BLaER1 treated with 17β-estradiol and CSF1 and Interleukin-3, amounts not matched to agents 10 nM and 100 nM (cell line): Measurements from ENCODE around the gene RPS6KA2.

ENCODE experiments used
- H3K27ac ChIP-seq, 11 experiments: shearing (Covaris generic); formaldehyde crosslinking; 2 replicates each; pipeline ENCODE4 v1.8.1; 2022
- H3K27me3 ChIP-seq, 11 experiments: shearing (Covaris generic); formaldehyde crosslinking; 2 replicates each; pipeline ENCODE4 v1.8.1; 2022
- H3K36me3 ChIP-seq, 11 experiments: shearing (Covaris generic); formaldehyde crosslinking; 2 replicates each; pipeline ENCODE4 v1.8.1; 2022
- H3K4me1 ChIP-seq, 10 experiments: shearing (Covaris generic); formaldehyde crosslinking; 2 replicates each; pipeline ENCODE4 v1.8.1; 2022
- H3K4me2 ChIP-seq, 11 experiments: shearing (Covaris generic); formaldehyde crosslinking; 2 replicates each; pipeline ENCODE4 v1.8.1; 2022
- H3K4me3 ChIP-seq, 10 experiments: shearing (Covaris generic); formaldehyde crosslinking; 2 replicates each; pipeline ENCODE4 v1.8.1; 2022
- H3K9ac ChIP-seq, 11 experiments: shearing (Covaris generic); formaldehyde crosslinking; 2 replicates each; pipeline ENCODE4 v1.8.1; 2022
- H3K9me3 ChIP-seq, 11 experiments: shearing (Covaris generic); formaldehyde crosslinking; replicated peaks in 1 of 11; 2 replicates each; pipeline ENCODE4 v1.8.1; 2022
- H4K20me1 ChIP-seq, 11 experiments: shearing (Covaris generic); formaldehyde crosslinking; 2 replicates each; pipeline ENCODE4 v1.8.1; 2022
- Cebpa-rat ChIP-seq, 11 experiments: shearing (Covaris generic); IDR thresholded peaks; 2 replicates each; pipeline ENCODE4 v1.8.1; 2022

Gene RPS6KA2

GRCh38 chr6:166442131-166442685 is 184.8 kb downstream of the RPS6KA2 start:
- H3K4me2 ChIP-seq: peak overlapping the region in 8 of 11 experiments; percentile 38 to 77 (median 62); a peak in 14 of 22 replicates

GRCh38 chr6:166441325-166442078 is 185.5 kb downstream of the RPS6KA2 start:
- Histone ChIP-seq H3K36me3 (peaks cover 0 to 7% (median 0%) of the 10 kb centered on the region in 11 experiments; a peak in 3 of 22 replicates), H3K4me3 (no peak overlapping the region), H3K4me2 (peak overlapping the region in 9 of 11 experiments; percentile 26 to 77 (median 56); a peak in 17 of 22 replicates), H3K27me3 (peaks cover 0 to 15% (median 0%) of the 10 kb centered on the region in 11 experiments; a peak in 2 of 22 replicates), H3K9me3 (peaks cover 0 to 15% (median 0%) of the 10 kb centered on the region in 11 experiments; a peak in 7 of 22 replicates), H3K4me1 (peaks cover 2 to 66% (median 40%) of the 10 kb centered on the region in 10 experiments), H3K9ac (0 out of 22 replicates have a peak overlapping the region, but pooled peaks of 1 of the 11 experiments have one; percentile 26), H3K27ac (no peak overlapping the region), H4K20me1 (no peaks in the 10 kb centered on the region)
- TF ChIP-seq Cebpa-rat (IDR thresholded peaks at IDR 0.05): no peak

More at GRCh38 chr6:166442131-166442685, 184.8 kb downstream of the RPS6KA2 start:
- H3K27me3 ChIP-seq: peaks cover 0 to 15% (median 0%) of the 10 kb centered on the region in 11 experiments; a peak in 2 of 22 replicates
- TF ChIP-seq Cebpa-rat (IDR thresholded peaks at IDR 0.05): no peak
- no peak overlapping the region for H3K27ac ChIP-seq
- peaks cover 0 to 62% (median 38%) of the 10 kb centered on the region in 10 experiments; a peak in 16 of 20 replicates for H3K4me1 ChIP-seq
- peaks cover 0 to 10% (median 0%) of the 10 kb centered on the region in 11 experiments; a peak in 3 of 22 replicates for H3K36me3 ChIP-seq
- no peaks in the 10 kb centered on the region for H4K20me1 ChIP-seq
- no peak overlapping the region for H3K4me3 ChIP-seq
- peaks cover 0 to 14% (median 0%) of the 10 kb centered on the region in 11 experiments; a peak in 7 of 22 replicates for H3K9me3 ChIP-seq
- no peak overlapping the region for H3K9ac ChIP-seq

GRCh38 chr6:166440729-166441128 is 186.3 kb downstream of the RPS6KA2 start:
- peaks cover 0 to 7% (median 0%) of the 10 kb centered on the region in 11 experiments; a peak in 2 of 22 replicates for H3K36me3 ChIP-seq
- no peak overlapping the region for H3K27ac ChIP-seq
- peak overlapping the region in 6 of 11 experiments; percentile 53 to 77 (median 70); a peak in 9 of 22 replicates for H3K4me2 ChIP-seq
- H3K9me3 ChIP-seq: peaks cover 0 to 15% (median 0%) of the 10 kb centered on the region in 11 experiments; a peak in 7 of 22 replicates
- no peaks in the 10 kb centered on the region for H4K20me1 ChIP-seq
- H3K9ac ChIP-seq: no peak overlapping the region
- H3K4me3 ChIP-seq: no peak overlapping the region
- peaks cover 0 to 15% (median 0%) of the 10 kb centered on the region in 11 experiments; a peak in 2 of 22 replicates for H3K27me3 ChIP-seq
- TF ChIP-seq Cebpa-rat (IDR thresholded peaks at IDR 0.05): no peak
- peaks cover 9 to 74% (median 47%) of the 10 kb centered on the region in 10 experiments for H3K4me1 ChIP-seq

- H4K20me1 ChIP-seq: no peaks in the 10 kb centered on the region
- no peak for TF ChIP-seq Cebpa-rat (IDR thresholded peaks at IDR 0.05)
- no peak overlapping the region for H3K4me3 ChIP-seq
- H3K9me3 ChIP-seq: peaks cover 0 to 15% (median 0%) of the 10 kb centered on the region in 11 experiments; a peak in 7 of 22 replicates
- peaks cover 15 to 80% (median 54%) of the 10 kb centered on the region in 10 experiments for H3K4me1 ChIP-seq
- H3K27me3 ChIP-seq: peaks cover 0 to 15% (median 0%) of the 10 kb centered on the region in 11 experiments; a peak in 2 of 22 replicates
- H3K36me3 ChIP-seq: peaks cover 0 to 7% (median 0%) of the 10 kb centered on the region in 11 experiments; a peak in 2 of 22 replicates
- peak overlapping the region in 2 of 11 experiments; percentile 3 to 15; a peak in 2 of 22 replicates for H3K27ac ChIP-seq
- H3K4me2 ChIP-seq: peak overlapping the region in 9 of 11 experiments; percentile 25 to 80 (median 65); a peak in 16 of 22 replicates
- H3K9ac ChIP-seq: no peak overlapping the region
Measured at GRCh38 chr6:166440106-166440505, 186.9 kb downstream of the RPS6KA2 start.

GRCh38 chr6:166439366-166440091 is 187.5 kb downstream of the RPS6KA2 start:
- TF ChIP-seq Cebpa-rat (IDR thresholded peaks at IDR 0.05): no peak

GRCh38 chr6:166438211-166438861 is 188.7 kb downstream of the RPS6KA2 start:
- Histone ChIP-seq H3K27me3 (peaks cover 0 to 15% (median 0%) of the 10 kb centered on the region in 11 experiments; a peak in 2 of 22 replicates), H3K27ac (no peak overlapping the region), H3K4me3 (no peak overlapping the region), H3K4me2 (peak overlapping the region in 8 of 11 experiments; percentile 9 to 75 (median 40); a peak in 13 of 22 replicates), H3K9me3 (peaks cover 0 to 15% (median 0%) of the 10 kb centered on the region in 11 experiments; a peak in 7 of 22 replicates), H3K4me1 (peaks cover 15 to 88% (median 64%) of the 10 kb centered on the region in 10 experiments), H4K20me1 (no peaks in the 10 kb centered on the region), H3K9ac (no peak overlapping the region), H3K36me3 (peaks cover 0 to 4% (median 0%) of the 10 kb centered on the region in 11 experiments; a peak in 1 of 22 replicates)
- no peak for TF ChIP-seq Cebpa-rat (IDR thresholded peaks at IDR 0.05)

More at GRCh38 chr6:166439366-166440091, 187.5 kb downstream of the RPS6KA2 start:
- Histone ChIP-seq H3K27ac (peak overlapping the region in 2 of 11 experiments; percentile 3 to 15; a peak in 2 of 22 replicates), H3K9ac (0 out of 22 replicates have a peak overlapping the region, but pooled peaks of 1 of the 11 experiments have one; percentile 12), H4K20me1 (no peaks in the 10 kb centered on the region), H3K9me3 (peaks cover 0 to 15% (median 0%) of the 10 kb centered on the region in 11 experiments; a peak in 7 of 22 replicates), H3K4me2 (peak overlapping the region in 9 of 11 experiments; percentile 25 to 80 (median 65); a peak in 16 of 22 replicates), H3K36me3 (peaks cover 0 to 5% (median 0%) of the 10 kb centered on the region in 11 experiments; a peak in 2 of 22 replicates), H3K4me1 (peaks cover 15 to 85% (median 59%) of the 10 kb centered on the region in 10 experiments), H3K4me3 (no peak overlapping the region), H3K27me3 (peaks cover 0 to 15% (median 0%) of the 10 kb centered on the region in 11 experiments; a peak in 2 of 22 replicates)

- H3K4me2 ChIP-seq: peak overlapping the region in 7 of 11 experiments; percentile 12 to 75 (median 44); a peak in 12 of 22 replicates
- peaks cover 0 to 15% (median 0%) of the 10 kb centered on the region in 11 experiments; a peak in 7 of 22 replicates for H3K9me3 ChIP-seq
- no peaks in the 10 kb centered on the region for H4K20me1 ChIP-seq
- H3K4me3 ChIP-seq: no peak overlapping the region
- no peak overlapping the region for H3K27ac ChIP-seq
- H3K9ac ChIP-seq: no peak overlapping the region
- no peak for TF ChIP-seq Cebpa-rat (IDR thresholded peaks at IDR 0.05)
- peaks cover 15 to 90% (median 64%) of the 10 kb centered on the region in 10 experiments for H3K4me1 ChIP-seq
- H3K36me3 ChIP-seq: peaks cover 0 to 4% (median 0%) of the 10 kb centered on the region in 11 experiments; a peak in 1 of 22 replicates
- H3K27me3 ChIP-seq: peaks cover 0 to 15% (median 0%) of the 10 kb centered on the region in 11 experiments; a peak in 2 of 22 replicates
Measured at GRCh38 chr6:166437661-166438060, 189.4 kb downstream of the RPS6KA2 start.
